ENCODE measurements around the gene SMCO4.

The SMCO4 gene

GRCh38 chr11:93518081-93518480 is 25.1 kb downstream of the SMCO4 start:
- Histone ChIP-seq H2AFZ (ENCODE audit: low read length) (no peak overlapping the region), H3K36me3 (ENCODE audit: insufficient read depth, low read length) (no peaks in the 10 kb centered on the region), H3K79me2 (ENCODE audit: insufficient read depth, low read length) (peaks cover 43% of the 10 kb centered on the region), H3K4me3 (ENCODE audit: low read length, poor library complexity, severe bottlenecking) (no peak overlapping the region), H3K9me2 (replicated peaks; ENCODE audit: low read depth, low read length) (no peaks in the 10 kb centered on the region), H3F3A (ENCODE audit: low read depth) (no peaks in the 10 kb centered on the region; the same call in 1 of the 2 replicates), H4K20me1 (ENCODE audit: insufficient read depth, low read length, poor library complexity, severe bottlenecking) (peaks cover 4% of the 10 kb centered on the region), H3K4me2 (ENCODE audit: low read depth, low read length, poor library complexity, severe bottlenecking) (no peak overlapping the region), H3K9ac (ENCODE audit: low read depth, low read length, poor library complexity, severe bottlenecking) (no peak overlapping the region), H3K27me3 (ENCODE audit: insufficient read depth, low read length, poor library complexity, severe bottlenecking) (no peaks in the 10 kb centered on the region), H3K9me3 (ENCODE audit: insufficient read depth, low read depth, low read length) (no peaks in the 10 kb centered on the region), H3K4me1 (ENCODE audit: insufficient read depth, low read length, poor library complexity, severe bottlenecking) (peaks cover 60% of the 10 kb centered on the region)
- TF ChIP-seq CTCF (conservative IDR thresholded peaks at IDR 0.05; ENCODE audit: low read length) (no peak), EZH2phosphoT487 (IDR thresholded peaks at IDR 0.05; ENCODE audit: borderline replicate concordance) (no peak)

- Histone ChIP-seq H3K36me3 (ENCODE audit: insufficient read depth, low read length) (no peaks in the 10 kb centered on the region), H3K79me2 (ENCODE audit: insufficient read depth, low read length) (peaks cover 39% of the 10 kb centered on the region), H2AFZ (ENCODE audit: low read length) (no peak overlapping the region), H4K20me1 (ENCODE audit: insufficient read depth, low read length, poor library complexity, severe bottlenecking) (peaks cover 4% of the 10 kb centered on the region), H3K9me2 (replicated peaks; ENCODE audit: low read depth, low read length) (no peaks in the 10 kb centered on the region), H3K9me3 (ENCODE audit: insufficient read depth, low read depth, low read length) (no peaks in the 10 kb centered on the region), H3K4me1 (ENCODE audit: insufficient read depth, low read length, poor library complexity, severe bottlenecking) (peaks cover 56% of the 10 kb centered on the region), H3K4me2 (ENCODE audit: low read depth, low read length, poor library complexity, severe bottlenecking) (no peak overlapping the region), H3K4me3 (ENCODE audit: low read length, poor library complexity, severe bottlenecking) (no peak overlapping the region), H3K27me3 (ENCODE audit: insufficient read depth, low read length, poor library complexity, severe bottlenecking) (no peaks in the 10 kb centered on the region), H3F3A (ENCODE audit: low read depth) (no peaks in the 10 kb centered on the region; the same call in 1 of the 2 replicates), H3K9ac (ENCODE audit: low read depth, low read length, poor library complexity, severe bottlenecking) (no peak overlapping the region)
- TF ChIP-seq EZH2phosphoT487 (IDR thresholded peaks at IDR 0.05; ENCODE audit: borderline replicate concordance) (no peak), CTCF (conservative IDR thresholded peaks at IDR 0.05; ENCODE audit: low read length) (no peak)
Measured at GRCh38 chr11:93517611-93518010, 25.6 kb downstream of the SMCO4 start.

- Histone ChIP-seq H3K9me2 (replicated peaks; ENCODE audit: low read depth, low read length) (no peaks in the 10 kb centered on the region), H3K4me3 (ENCODE audit: low read length, poor library complexity, severe bottlenecking) (no peak overlapping the region), H3K79me2 (ENCODE audit: insufficient read depth, low read length) (peaks cover 36% of the 10 kb centered on the region; the same call in 1 of the 2 replicates), H2AFZ (ENCODE audit: low read length) (no peak overlapping the region), H3K4me1 (ENCODE audit: insufficient read depth, low read length, poor library complexity, severe bottlenecking) (peaks cover 50% of the 10 kb centered on the region), H3K9ac (ENCODE audit: low read depth, low read length, poor library complexity, severe bottlenecking) (no peak overlapping the region), H3K36me3 (ENCODE audit: insufficient read depth, low read length) (no peaks in the 10 kb centered on the region), H4K20me1 (ENCODE audit: insufficient read depth, low read length, poor library complexity, severe bottlenecking) (peaks cover 4% of the 10 kb centered on the region), H3F3A (ENCODE audit: low read depth) (no peaks in the 10 kb centered on the region; the same call in 1 of the 2 replicates), H3K9me3 (ENCODE audit: insufficient read depth, low read depth, low read length) (no peaks in the 10 kb centered on the region), H3K4me2 (ENCODE audit: low read depth, low read length, poor library complexity, severe bottlenecking) (no peak overlapping the region), H3K27me3 (ENCODE audit: insufficient read depth, low read length, poor library complexity, severe bottlenecking) (no peaks in the 10 kb centered on the region)
- TF ChIP-seq EZH2phosphoT487 (IDR thresholded peaks at IDR 0.05; ENCODE audit: borderline replicate concordance) (no peak), CTCF (conservative IDR thresholded peaks at IDR 0.05; ENCODE audit: low read length) (no peak)
Measured at GRCh38 chr11:93517041-93517440, 26.1 kb downstream of the SMCO4 start.

Data from Loucy (cell line).